ENCODE results near the gene STUM. TPM values are rescaled to one million over a fixed set of nuclear protein-coding genes. Genes with fewer than 3 reads are reported as not detected.
A peak's percentile ranks its signal among the peaks of the same experiment; 100 is the strongest.

STUM gene
- total RNA-seq, 1 donor from 2014 or later, result 1.4 TPM

- intact Hi-C loops (cut with DNase I), result no loop called here
- peak; percentile 9 for ATAC-seq
- DNase-seq (ENCODE audit: missing footprints), result no peak
Observed at GRCh38 chr1:226575739-226576378, 27.3 kb downstream of the STUM start.

- DNase-seq (ENCODE audit: missing footprints), result no peak
- intact Hi-C loops (cut with DNase I), result no loop called here
- no peak for ATAC-seq
Observed at GRCh38 chr1:226576601-226577000, 28.0 kb downstream of the STUM start.

GRCh38 chr1:226577401-226578180 lies 29.0 kb downstream of the STUM start:
- intact Hi-C loops (cut with DNase I), result no loop called here
- no peak for DNase-seq (ENCODE audit: missing footprints)
- no peak for ATAC-seq

- DNase-seq (ENCODE audit: missing footprints) (no peak), ATAC-seq (no peak)
- intact Hi-C loops (cut with DNase I), result no loop called here
Observed at GRCh38 chr1:226578946-226579578, 30.5 kb downstream of the STUM start.

GRCh38 chr1:226579781-226580323 lies 31.3 kb downstream of the STUM start:
- ATAC-seq (no peak), DNase-seq (ENCODE audit: missing footprints) (no peak)
- intact Hi-C loops (cut with DNase I), result no loop called here

GRCh38 chr1:226580625-226581270 lies 32.2 kb downstream of the STUM start:
- ATAC-seq (no peak), DNase-seq (ENCODE audit: missing footprints) (no peak)
- intact Hi-C loops (cut with DNase I), result no loop called here

- intact Hi-C loops (cut with DNase I), result no loop called here
- DNase-seq (ENCODE audit: missing footprints) (no peak), ATAC-seq (no peak)
Observed at GRCh38 chr1:226581650-226582330, 33.2 kb downstream of the STUM start.

- DNase-seq (ENCODE audit: missing footprints) (no peak), ATAC-seq (no peak)
- intact Hi-C loops (cut with DNase I), result no loop called here
Observed at GRCh38 chr1:226582966-226583365, 34.4 kb downstream of the STUM start.

- intact Hi-C loops (cut with DNase I), result no loop called here
- ATAC-seq (no peak), DNase-seq (ENCODE audit: missing footprints) (no peak)
Observed at GRCh38 chr1:226584164-226584563, 35.6 kb downstream of the STUM start.

GRCh38 chr1:226586116-226586515 lies 37.6 kb downstream of the STUM start:
- no peak for DNase-seq (ENCODE audit: missing footprints)
- intact Hi-C loops (cut with DNase I), result no loop called here
- no peak for ATAC-seq

GRCh38 chr1:226586650-226587422 lies 38.3 kb downstream of the STUM start:
- no peak for DNase-seq (ENCODE audit: missing footprints)
- intact Hi-C loops (cut with DNase I), result no loop called here
- no peak for ATAC-seq

GRCh38 chr1:226588484-226588883 lies 39.9 kb downstream of the STUM start:
- peak; percentile 61 for ATAC-seq

GRCh38 chr1:226589008-226589733 lies 40.6 kb downstream of the STUM start:
- DNase-seq (ENCODE audit: missing footprints) (peak; percentile 64), ATAC-seq (peak; percentile 47)
- intact Hi-C loops (cut with DNase I), result no loop called here

More at GRCh38 chr1:226588484-226588883, 39.9 kb downstream of the STUM start:
- DNase-seq (ENCODE audit: missing footprints), result no peak
- intact Hi-C loops (cut with DNase I), result no loop called here

GRCh38 chr1:226590614-226591013 lies 42.0 kb downstream of the STUM start:
- no peak for ATAC-seq
- peak; percentile 50 for DNase-seq (ENCODE audit: missing footprints)
- intact Hi-C loops (cut with DNase I), result no loop called here

GRCh38 chr1:226593541-226593940 lies 45.0 kb downstream of the STUM start:
- DNase-seq (ENCODE audit: missing footprints) (no peak), ATAC-seq (no peak)
- intact Hi-C loops (cut with DNase I), result no loop called here

GRCh38 chr1:226596531-226597165 lies 48.1 kb downstream of the STUM start:
- DNase-seq (ENCODE audit: missing footprints) (no peak), ATAC-seq (no peak)
- intact Hi-C loops (cut with DNase I), result no loop called here
